SW 1271 (cell line): ENCODE measurements around the gene NCK1.

Experiments
- DNase-seq, 2 experiments: peaks; one replicate each; lab custom pipeline; 2025; lab: John Stamatoyannopoulos, UW

The NCK1 gene

DNA sequence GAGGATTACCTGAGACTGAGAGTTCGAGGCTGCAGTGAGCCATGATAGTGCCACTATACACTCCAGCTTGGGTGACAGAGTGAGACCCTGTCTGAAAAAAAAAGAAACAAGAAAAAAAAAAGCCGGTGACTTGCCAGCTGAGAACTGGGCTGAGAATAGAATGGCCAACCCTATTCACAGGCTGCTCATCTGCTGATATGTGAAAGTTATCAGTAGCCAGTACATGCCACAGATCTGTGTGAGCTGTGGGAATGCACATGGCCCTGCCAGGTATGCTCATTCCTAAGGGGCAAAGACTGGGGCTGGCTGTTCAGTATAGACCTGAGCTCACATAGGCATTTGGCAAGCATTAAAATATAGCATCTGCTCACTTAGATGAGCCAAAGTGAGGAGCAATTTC is 126.6 kb downstream of the NCK1 start:
- no peak for DNase-seq

- no peak for DNase-seq
These were observed 127.9 kb downstream of the NCK1 start for GRCh38 chr3:136989781-136990524.

GRCh38 chr3:136990826-136991225 is 128.8 kb downstream of the NCK1 start:
- DNase-seq: no peak

- DNase-seq: no peak
These were observed 130.1 kb downstream of the NCK1 start for GRCh38 chr3:136992115-136992514.

DNA sequence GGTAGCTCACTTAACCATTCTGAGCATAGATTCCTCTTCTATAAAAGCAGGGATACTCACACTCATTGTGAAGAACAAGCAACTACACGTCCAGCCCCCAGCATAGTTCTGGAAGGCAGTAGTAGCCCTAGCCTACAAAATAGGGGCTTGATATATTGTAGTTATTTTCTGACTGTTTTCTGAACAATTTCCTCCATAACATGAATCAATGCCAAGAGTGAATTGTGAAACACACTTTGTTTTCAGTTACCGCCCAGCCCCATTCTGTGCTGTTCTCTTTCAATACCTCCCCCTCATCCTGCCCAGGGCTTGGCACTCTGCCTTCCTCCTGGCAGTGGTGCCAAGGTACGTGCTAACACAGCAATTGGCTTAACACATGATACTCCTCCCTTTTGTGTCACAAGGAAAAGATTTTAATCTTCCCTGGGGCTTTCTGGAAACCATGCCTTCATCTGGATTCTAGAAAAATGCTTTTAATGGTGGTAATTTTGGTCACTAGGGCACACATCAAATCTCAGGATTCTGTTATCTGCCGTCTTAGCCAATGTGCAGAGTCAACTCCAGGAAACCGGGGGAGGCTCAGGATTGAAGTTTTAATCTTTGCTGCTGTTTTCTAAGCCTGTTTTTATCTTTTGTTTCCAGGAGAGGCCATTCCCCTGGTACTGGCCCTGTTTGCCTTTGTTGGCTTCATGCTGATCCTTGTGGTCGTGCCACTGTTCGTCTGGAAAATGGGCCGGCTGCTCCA is 132.9 kb downstream of the NCK1 start:
- DNase-seq: peak in 1 of 2 experiments; percentile 43

- no peak for DNase-seq
These were observed 133.6 kb downstream of the NCK1 start for GRCh38 chr3:136995652-136996051.
